ENCODE results near the gene CADPS2.

The CADPS2 gene

GRCh38 chr7:122304319-122304975, 581.8 kb downstream of the CADPS2 start, which contains the start of gene FEZF1:
TSS of gene FEZF1 (minus strand) at chr7:122304750. CDS start at chr7:122304437, 313 bp downstream.
- no peak; the same call in 2 of the 3 replicates for ATAC-seq
- no peak for TF ChIP-seq ESRRG (CRISPR knock-in tag; IDR thresholded peaks at IDR 0.05)

- no peak for TF ChIP-seq ZNF565 (CRISPR knock-in tag; conservative IDR thresholded peaks at IDR 0.05; ENCODE audit: low read depth)
- TF ChIP-seq CSRNP3 (CRISPR knock-in tag; IDR thresholded peaks at IDR 0.05) = no peak
- TF ChIP-seq ZFP3 (CRISPR knock-in tag; IDR thresholded peaks at IDR 0.05) = no peak
- TF ChIP-seq PPARA (CRISPR knock-in tag; IDR thresholded peaks at IDR 0.05; ENCODE audit: borderline replicate concordance) = no peak
- no peak for TF ChIP-seq BACH2 (CRISPR knock-in tag; IDR thresholded peaks at IDR 0.05; ENCODE audit: borderline replicate concordance)
- TF ChIP-seq POU6F1 (CRISPR knock-in tag; IDR thresholded peaks at IDR 0.05; ENCODE audit: borderline replicate concordance, low read depth) = no peak
- no peak for TF ChIP-seq GLIS3 (CRISPR knock-in tag; IDR thresholded peaks at IDR 0.05)
- no peak for TF ChIP-seq ISL1 (CRISPR knock-in tag; IDR thresholded peaks at IDR 0.05)
- no peak for TF ChIP-seq ZFP30 (CRISPR knock-in tag; IDR thresholded peaks at IDR 0.05)
- TF ChIP-seq TOX (CRISPR knock-in tag; IDR thresholded peaks at IDR 0.05; ENCODE audit: borderline replicate concordance) = no peak
- TF ChIP-seq RARB (CRISPR knock-in tag; IDR thresholded peaks at IDR 0.05) = no peak
- TF ChIP-seq OSR1 (CRISPR knock-in tag; IDR thresholded peaks at IDR 0.05) = no peak
- no peak for TF ChIP-seq SNAI2 (CRISPR knock-in tag; IDR thresholded peaks at IDR 0.05)
- TF ChIP-seq TCF4 (CRISPR knock-in tag; IDR thresholded peaks at IDR 0.05; ENCODE audit: borderline replicate concordance) = no peak
- no peak for TF ChIP-seq ZC3H10 (CRISPR knock-in tag; IDR thresholded peaks at IDR 0.05)
- no peak for TF ChIP-seq ZNF8 (CRISPR knock-in tag; IDR thresholded peaks at IDR 0.05)
Measured at GRCh38 chr7:122303531-122304318, 582.5 kb downstream of the CADPS2 start.

GRCh38 chr7:122302761-122303530, 583.3 kb downstream of the CADPS2 start:
- TF ChIP-seq TSHZ2 (CRISPR knock-in tag; IDR thresholded peaks at IDR 0.05) = no peak
- no peak for TF ChIP-seq ESRRG (CRISPR knock-in tag; IDR thresholded peaks at IDR 0.05)
- TF ChIP-seq ZFP30 (CRISPR knock-in tag; IDR thresholded peaks at IDR 0.05) = no peak
- no peak for TF ChIP-seq BACH2 (CRISPR knock-in tag; IDR thresholded peaks at IDR 0.05; ENCODE audit: borderline replicate concordance)
- no peak for TF ChIP-seq PPARA (CRISPR knock-in tag; IDR thresholded peaks at IDR 0.05; ENCODE audit: borderline replicate concordance)
- no peak for TF ChIP-seq OSR1 (CRISPR knock-in tag; IDR thresholded peaks at IDR 0.05)
- TF ChIP-seq ZNF70 (CRISPR knock-in tag; IDR thresholded peaks at IDR 0.05) = no peak
- TF ChIP-seq ZC3H10 (CRISPR knock-in tag; IDR thresholded peaks at IDR 0.05) = no peak
- TF ChIP-seq SNAI2 (CRISPR knock-in tag; IDR thresholded peaks at IDR 0.05) = no peak
- no peak for TF ChIP-seq TCF4 (CRISPR knock-in tag; IDR thresholded peaks at IDR 0.05; ENCODE audit: borderline replicate concordance)
- TF ChIP-seq POU6F1 (CRISPR knock-in tag; IDR thresholded peaks at IDR 0.05; ENCODE audit: borderline replicate concordance, low read depth) = no peak
- no peak for TF ChIP-seq CSDC2 (CRISPR knock-in tag; IDR thresholded peaks at IDR 0.05)
- TF ChIP-seq CREB5 (CRISPR knock-in tag; IDR thresholded peaks at IDR 0.05; ENCODE audit: low read depth) = no peak
- no peak for TF ChIP-seq RARB (CRISPR knock-in tag; IDR thresholded peaks at IDR 0.05)
- TF ChIP-seq ZNF8 (CRISPR knock-in tag; IDR thresholded peaks at IDR 0.05) = no peak

More at GRCh38 chr7:122303531-122304318, 582.5 kb downstream of the CADPS2 start:
- ATAC-seq = no peak; the same call in 2 of the 3 replicates

More at GRCh38 chr7:122302761-122303530, 583.3 kb downstream of the CADPS2 start:
- no peak for ATAC-seq

Measured in SK-N-SH treated with all-trans-retinoic acid at 6 μM for 48 hours (cell line).